Measurements from ENCODE around the gene ORM1.

Gene ORM1

GRCh38 chr9:114371343-114371944, 48.5 kb downstream of the ORM1 start:
- Histone ChIP-seq H3K4ac (ENCODE audit: low read depth, low read length) (no peak overlapping the region), H3K79me1 (ENCODE audit: low read length) (no peaks in the 10 kb centered on the region), H2BK120ac (ENCODE audit: insufficient read depth, low read length, poor library complexity) (no peak overlapping the region), H3K9ac (ENCODE audit: low read length) (no peak overlapping the region), H3K14ac (ENCODE audit: low read length) (no peak overlapping the region), H2BK5ac (ENCODE audit: low read depth, low read length, poor library complexity) (no peak overlapping the region), H3K36me3 (ENCODE audit: control insufficient read depth in 1 of 2, insufficient read depth in 2 of 2, low read length in 2 of 2) (peaks cover 28% of the 10 kb centered on the region in 2 experiments), H3K27me3 (ENCODE audit: insufficient read depth, low read length) (no peaks in the 10 kb centered on the region), H3K18ac (ENCODE audit: low read length) (no peak overlapping the region), H2AK5ac (ENCODE audit: low read length) (no peak overlapping the region), H3K9me3 (ENCODE audit: insufficient read depth, low read depth, low read length) (no peaks in the 10 kb centered on the region), H4K8ac (ENCODE audit: low read depth, low read length) (no peak overlapping the region), H2AFZ (ENCODE audit: insufficient read depth, low read length, poor library complexity) (no peak overlapping the region), H4K12ac (ENCODE audit: low read depth, low read length) (no peak overlapping the region), H3K4me3 (ENCODE audit: low read depth, low read length) (no peak overlapping the region), H3K4me2 (ENCODE audit: low read length) (no peak overlapping the region), H3K27ac (ENCODE audit: low read depth, low read length) (no peak overlapping the region), H3K23ac (ENCODE audit: low read length) (no peak overlapping the region), H3K79me2 (ENCODE audit: control insufficient read depth, insufficient read depth, low read length, poor library complexity) (no peaks in the 10 kb centered on the region), H2BK12ac (ENCODE audit: low read length) (no peak overlapping the region), H3K4me1 (ENCODE audit: control insufficient read depth in 1 of 2, insufficient read depth in 2 of 2, low read length in 2 of 2) (peaks cover 2 to 7% of the 10 kb centered on the region in 2 experiments), H4K91ac (ENCODE audit: low read depth, low read length) (no peak overlapping the region)
- no CpG with 5 or more reads among the region's 7 CpGs for WGBS (ENCODE audit: extremely low coverage, insufficient coverage, insufficient read length)
- no peak for DNase-seq

DNA sequence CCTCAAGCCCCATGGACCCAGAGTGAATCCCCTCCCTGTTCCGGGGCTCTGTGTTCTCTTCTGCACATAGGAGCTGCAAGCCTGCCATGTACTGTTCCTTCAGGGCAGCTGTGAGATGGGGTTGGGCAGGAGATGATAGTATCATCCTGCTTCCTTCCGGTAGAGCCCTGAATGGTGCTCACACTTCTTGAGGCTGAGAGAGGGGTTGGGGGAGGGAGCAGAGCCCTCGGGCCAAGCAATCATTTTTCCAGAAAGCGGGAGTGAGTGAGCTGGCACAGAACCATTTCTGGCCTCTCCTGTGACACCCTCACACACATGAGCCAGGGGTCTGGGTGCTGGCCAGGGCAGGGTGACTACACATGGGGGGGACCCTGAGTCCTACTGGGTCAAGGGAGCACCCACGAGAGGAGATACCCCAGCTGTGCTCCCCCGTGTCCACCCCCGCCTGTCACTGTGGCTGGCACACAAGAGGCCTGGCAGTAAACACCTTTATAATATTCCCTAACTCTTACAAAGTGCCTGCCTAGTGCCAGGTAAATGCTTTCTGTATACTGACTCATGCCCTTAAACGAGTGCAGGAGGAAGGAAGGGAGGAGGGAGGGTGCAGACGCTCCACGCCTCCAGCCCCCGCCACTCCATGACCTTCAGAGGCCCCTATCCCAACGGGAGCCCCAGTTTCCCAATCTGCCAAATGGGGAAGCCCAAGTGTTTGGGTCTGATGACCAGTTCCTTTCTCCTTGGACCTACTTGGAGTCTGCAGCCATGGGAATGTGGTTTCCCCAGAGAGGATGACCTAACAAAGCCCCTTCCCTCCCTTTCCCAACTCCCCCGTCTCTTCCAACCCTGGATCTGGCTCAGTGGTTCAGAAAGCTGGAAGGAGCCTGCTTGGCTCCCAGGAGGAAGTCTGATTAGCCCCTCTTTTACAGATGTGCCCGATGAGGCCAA, 49.3 kb downstream of the ORM1 start:
- H3K23ac ChIP-seq (ENCODE audit: low read length), result no peak overlapping the region
- H3K14ac ChIP-seq (ENCODE audit: low read length), result no peak overlapping the region
- H4K91ac ChIP-seq (ENCODE audit: low read depth, low read length), result no peak overlapping the region
- no peak overlapping the region for H2AFZ ChIP-seq (ENCODE audit: insufficient read depth, low read length, poor library complexity)
- no peak overlapping the region for H3K4ac ChIP-seq (ENCODE audit: low read depth, low read length)
- no peak overlapping the region for H3K4me2 ChIP-seq (ENCODE audit: low read length)
- H3K9ac ChIP-seq (ENCODE audit: low read length), result no peak overlapping the region
- no peaks in the 10 kb centered on the region for H3K9me3 ChIP-seq (ENCODE audit: insufficient read depth, low read depth, low read length)
- H2BK12ac ChIP-seq (ENCODE audit: low read length), result no peak overlapping the region
- H3K27me3 ChIP-seq (ENCODE audit: insufficient read depth, low read length), result no peaks in the 10 kb centered on the region
- no peak for DNase-seq
- no CpG with 5 or more reads among the region's 14 CpGs for WGBS (ENCODE audit: extremely low coverage, insufficient coverage, insufficient read length)
- H3K79me2 ChIP-seq (ENCODE audit: control insufficient read depth, insufficient read depth, low read length, poor library complexity), result no peaks in the 10 kb centered on the region
- H4K12ac ChIP-seq (ENCODE audit: low read depth, low read length), result no peak overlapping the region
- no peaks in the 10 kb centered on the region for H3K79me1 ChIP-seq (ENCODE audit: low read length)
- H3K4me3 ChIP-seq (ENCODE audit: low read depth, low read length), result no peak overlapping the region
- H4K8ac ChIP-seq (ENCODE audit: low read depth, low read length), result no peak overlapping the region
- H3K27ac ChIP-seq (ENCODE audit: low read depth, low read length), result no peak overlapping the region
- H3K4me1 ChIP-seq (ENCODE audit: control insufficient read depth in 1 of 2, insufficient read depth in 2 of 2, low read length in 2 of 2), result peaks cover 2 to 7% of the 10 kb centered on the region in 2 experiments
- H3K18ac ChIP-seq (ENCODE audit: low read length), result no peak overlapping the region
- no peak overlapping the region for H2BK5ac ChIP-seq (ENCODE audit: low read depth, low read length, poor library complexity)
- H3K36me3 ChIP-seq (ENCODE audit: control insufficient read depth in 1 of 2, insufficient read depth in 2 of 2, low read length in 2 of 2), result peaks cover 34 to 35% of the 10 kb centered on the region in 2 experiments
- H2BK120ac ChIP-seq (ENCODE audit: insufficient read depth, low read length, poor library complexity), result no peak overlapping the region
- no peak overlapping the region for H2AK5ac ChIP-seq (ENCODE audit: low read length)

GRCh38 chr9:114372921-114373448, 50.1 kb downstream of the ORM1 start:
- no peak for DNase-seq
- Histone ChIP-seq H3K79me1 (ENCODE audit: low read length) (no peaks in the 10 kb centered on the region), H3K4me2 (ENCODE audit: low read length) (no peak overlapping the region), H4K12ac (ENCODE audit: low read depth, low read length) (no peak overlapping the region), H3K79me2 (ENCODE audit: control insufficient read depth, insufficient read depth, low read length, poor library complexity) (no peaks in the 10 kb centered on the region), H3K4me3 (ENCODE audit: low read depth, low read length) (no peak overlapping the region), H2BK120ac (ENCODE audit: insufficient read depth, low read length, poor library complexity) (no peak overlapping the region), H3K36me3 (ENCODE audit: control insufficient read depth in 1 of 2, insufficient read depth in 2 of 2, low read length in 2 of 2) (peaks cover 28 to 33% of the 10 kb centered on the region in 2 experiments), H3K23ac (ENCODE audit: low read length) (no peak overlapping the region), H3K9me3 (ENCODE audit: insufficient read depth, low read depth, low read length) (no peaks in the 10 kb centered on the region), H2BK5ac (ENCODE audit: low read depth, low read length, poor library complexity) (no peak overlapping the region), H3K4ac (ENCODE audit: low read depth, low read length) (no peak overlapping the region), H2AFZ (ENCODE audit: insufficient read depth, low read length, poor library complexity) (no peak overlapping the region), H3K14ac (ENCODE audit: low read length) (no peak overlapping the region), H2BK12ac (ENCODE audit: low read length) (no peak overlapping the region), H3K18ac (ENCODE audit: low read length) (no peak overlapping the region), H4K91ac (ENCODE audit: low read depth, low read length) (no peak overlapping the region), H2AK5ac (ENCODE audit: low read length) (no peak overlapping the region), H3K27ac (ENCODE audit: low read depth, low read length) (no peak overlapping the region), H3K4me1 (ENCODE audit: control insufficient read depth in 1 of 2, insufficient read depth in 2 of 2, low read length in 2 of 2) (peaks cover 2 to 7% of the 10 kb centered on the region in 2 experiments), H3K27me3 (ENCODE audit: insufficient read depth, low read length) (no peaks in the 10 kb centered on the region), H3K9ac (ENCODE audit: low read length) (no peak overlapping the region), H4K8ac (ENCODE audit: low read depth, low read length) (no peak overlapping the region)
- WGBS (ENCODE audit: extremely low coverage, insufficient coverage, insufficient read length), result no CpG with 5 or more reads among the region's 9 CpGs

DNA sequence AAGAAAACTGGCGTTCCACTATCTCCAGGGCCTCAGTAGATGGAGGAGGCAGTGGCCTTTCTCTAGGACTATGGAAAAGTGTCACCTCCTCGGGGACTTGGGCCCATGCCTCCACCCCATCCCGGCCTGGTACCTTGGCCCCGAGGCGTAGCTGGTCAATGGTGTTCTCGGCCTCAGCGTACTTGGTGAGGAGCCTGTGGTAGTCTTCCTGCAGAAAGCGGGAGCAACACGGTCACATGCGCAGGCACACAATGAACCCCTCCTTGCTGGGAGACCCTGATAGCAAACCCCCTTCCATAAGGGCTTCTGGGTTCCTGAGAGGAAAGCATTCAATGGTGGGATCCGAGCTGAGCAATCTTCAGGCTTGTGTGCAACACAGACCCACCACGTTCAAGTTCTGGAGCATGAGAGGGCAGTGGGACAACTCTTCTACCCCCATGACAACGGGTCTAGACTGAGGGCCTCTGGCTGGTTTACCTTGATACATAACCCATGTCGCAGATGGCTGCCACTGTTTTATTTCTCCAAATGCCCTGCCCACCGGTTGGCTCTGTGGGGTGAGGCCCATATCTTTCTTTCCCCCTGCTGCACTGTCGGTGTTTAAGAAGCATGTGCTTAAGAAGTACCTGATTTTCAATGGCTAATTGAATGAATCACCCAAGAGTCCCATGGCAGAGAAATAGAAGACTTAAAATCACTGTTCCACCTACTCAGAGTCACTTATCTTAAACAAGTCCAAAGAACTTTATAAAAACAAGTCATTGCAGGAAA, 51.2 kb downstream of the ORM1 start:
- Histone ChIP-seq H4K8ac (ENCODE audit: low read depth, low read length) (no peak overlapping the region), H3K79me2 (ENCODE audit: control insufficient read depth, insufficient read depth, low read length, poor library complexity) (no peaks in the 10 kb centered on the region)

More for the DNA sequence above, 51.2 kb downstream of the ORM1 start:
- Histone ChIP-seq H3K9me3 (ENCODE audit: insufficient read depth, low read depth, low read length) (no peaks in the 10 kb centered on the region), H3K4ac (ENCODE audit: low read depth, low read length) (no peak overlapping the region), H3K23ac (ENCODE audit: low read length) (no peak overlapping the region), H3K4me3 (ENCODE audit: low read depth, low read length) (no peak overlapping the region), H3K4me2 (ENCODE audit: low read length) (no peak overlapping the region), H3K79me1 (ENCODE audit: low read length) (no peaks in the 10 kb centered on the region), H4K91ac (ENCODE audit: low read depth, low read length) (no peak overlapping the region), H2AK5ac (ENCODE audit: low read length) (no peak overlapping the region), H2BK120ac (ENCODE audit: insufficient read depth, low read length, poor library complexity) (no peak overlapping the region), H4K12ac (ENCODE audit: low read depth, low read length) (no peak overlapping the region), H2AFZ (ENCODE audit: insufficient read depth, low read length, poor library complexity) (no peak overlapping the region), H3K14ac (ENCODE audit: low read length) (no peak overlapping the region), H3K18ac (ENCODE audit: low read length) (no peak overlapping the region), H2BK12ac (ENCODE audit: low read length) (no peak overlapping the region), H3K4me1 (ENCODE audit: control insufficient read depth in 1 of 2, insufficient read depth in 2 of 2, low read length in 2 of 2) (peaks cover 2 to 7% of the 10 kb centered on the region in 2 experiments), H3K27me3 (ENCODE audit: insufficient read depth, low read length) (no peaks in the 10 kb centered on the region), H3K27ac (ENCODE audit: low read depth, low read length) (no peak overlapping the region), H3K9ac (ENCODE audit: low read length) (no peak overlapping the region), H2BK5ac (ENCODE audit: low read depth, low read length, poor library complexity) (no peak overlapping the region), H3K36me3 (ENCODE audit: control insufficient read depth in 1 of 2, insufficient read depth in 2 of 2, low read length in 2 of 2) (peaks cover 25 to 26% of the 10 kb centered on the region in 2 experiments)
- DNase-seq, result no peak
- WGBS (ENCODE audit: extremely low coverage, insufficient coverage, insufficient read length), result no CpG with 5 or more reads among the region's 16 CpGs
